Stimulated activated CD8-positive, alpha-beta memory T cell treated with anti-CD3 and anti-CD28 coated beads, Interleukin-4, amount 100 ng/mL, for 4 hours (primary cell): ENCODE data around the gene EMID1.

Experiments used
- DNase-seq, 2 donors: peaks; one replicate each; pipeline ENCODE4 v3.0.0-alpha.2; 2020; ENCODE audit warnings: low read depth in 2 of 2, low spot score in 1 of 2

EMID1 gene

GRCh38 chr22:29288837-29289236, 83.1 kb downstream of the EMID1 start:
- no peak for DNase-seq

GRCh38 chr22:29290061-29290460, 84.4 kb downstream of the EMID1 start:
- no peak for DNase-seq

GRCh38 chr22:29291215-29291614, 85.5 kb downstream of the EMID1 start:
- DNase-seq: no peak

- DNase-seq: no peak
Observed at GRCh38 chr22:29292379-29292778, 86.7 kb downstream of the EMID1 start.

- no peak for DNase-seq
Observed at GRCh38 chr22:29298641-29299040, 92.9 kb downstream of the EMID1 start.

GRCh38 chr22:29299136-29299900, 93.6 kb downstream of the EMID1 start:
- no peak for DNase-seq

- DNase-seq: no peak
Observed at GRCh38 chr22:29300467-29300806, 94.7 kb downstream of the EMID1 start.

- DNase-seq: no peak
Observed at GRCh38 chr22:29300807-29301601, 95.3 kb downstream of the EMID1 start.

- no peak for DNase-seq
Observed at GRCh38 chr22:29301716-29302401, 96.2 kb downstream of the EMID1 start.

GRCh38 chr22:29302402-29302680, 96.6 kb downstream of the EMID1 start:
- no peak for DNase-seq

GRCh38 chr22:29302681-29303465, 97.2 kb downstream of the EMID1 start:
- DNase-seq: no peak

GRCh38 chr22:29305836-29306174, 100.1 kb downstream of the EMID1 start:
- DNase-seq: no peak

GRCh38 chr22:29306175-29306834, 100.6 kb downstream of the EMID1 start, which contains the start of gene GAS2L1:
Gene GAS2L1 (plus strand): TSS chr22:29306650. CDS start chr22:29308106, 1,456 bp downstream.
- no peak for DNase-seq

- DNase-seq: no peak
Observed at GRCh38 chr22:29306835-29307595, 101.3 kb downstream of the EMID1 start.

- DNase-seq: no peak
Observed at GRCh38 chr22:29307596-29308147, 102.0 kb downstream of the EMID1 start.

- no peak for DNase-seq
Observed at GRCh38 chr22:29308148-29308790, 102.6 kb downstream of the EMID1 start.

GRCh38 chr22:29308791-29309262, 103.1 kb downstream of the EMID1 start:
- no peak for DNase-seq
